Lung (tissue), 13 donors: ENCODE results near the gene DDX3X. TPM values are rescaled to one million over a fixed set of nuclear protein-coding genes. Genes with fewer than 3 reads are reported as not detected.
"Not testable (repeated sequence)": the region's sequence is repeated elsewhere in the genome, so short reads cannot be mapped to it uniquely, and the experiment has no call there.

Source experiments
- ATAC-seq: fragments of 200-7000 bp; cut with Tn5 transposase; one replicate; pipeline ENCODE4 v1.9.1; 2020; ENCODE audit warnings: moderate number of reproducible peaks; ENCODE audit not compliant: insufficient read depth, low FRiP score
- DNase-seq, 3 donors: peaks; one replicate each; pipeline ENCODE4 v3.0.0-alpha.2; 2013 to 2017
- H3K27ac ChIP-seq, 2 donors: one replicate each; pipeline ENCODE4 v1.5.1; 2013; ENCODE audit warnings: mild to moderate bottlenecking in 2 of 2, moderate library complexity in 2 of 2, control low read depth in 1 of 2, inconsistent platforms in 1 of 2, low read depth in 1 of 2, low read length in 1 of 2
- H3K27me3 ChIP-seq, 3 donors: one replicate each; pipeline ENCODE4 v1.5.1; 2013; ENCODE audit warnings: low read length in 2 of 3; ENCODE audit not compliant: control insufficient read depth in 3 of 3, insufficient read depth in 3 of 3
- H3K36me3 ChIP-seq, 4 donors: one replicate each; pipeline ENCODE4 v1.5.1; 2013; ENCODE audit warnings: low read length in 4 of 4, mild to moderate bottlenecking in 1 of 4, moderate library complexity in 1 of 4; ENCODE audit not compliant: control insufficient read depth in 4 of 4, insufficient read depth in 4 of 4
- H3K4me1 ChIP-seq, 5 donors: one replicate each; pipeline ENCODE4 v1.5.1; 2013; ENCODE audit warnings: low read length in 5 of 5, mild to moderate bottlenecking in 2 of 5, moderate library complexity in 1 of 5; ENCODE audit not compliant: control insufficient read depth in 5 of 5, insufficient read depth in 5 of 5
- H3K4me3 ChIP-seq: one replicate; pipeline ENCODE4 v1.5.1; 2013; ENCODE audit warnings: mild to moderate bottlenecking, control low read depth, moderate library complexity
- H3K9ac ChIP-seq, 2 donors: one replicate each; pipeline ENCODE4 v1.5.1; 2013; ENCODE audit warnings: low read length in 2 of 2, control low read depth in 1 of 2; ENCODE audit not compliant: insufficient read depth in 1 of 2
- H3K9me3 ChIP-seq, 4 donors: one replicate each; pipeline ENCODE4 v1.5.1; 2013; ENCODE audit warnings: low read length in 3 of 4, mild to moderate bottlenecking in 1 of 4, moderate library complexity in 1 of 4; ENCODE audit not compliant: control insufficient read depth in 4 of 4, insufficient read depth in 3 of 4
- CTCF ChIP-seq: IDR thresholded peaks from 2 replicates; pipeline ENCODE4 v1.5.1; 2012; ENCODE audit warnings: mild to moderate bottlenecking; ENCODE audit errors: control extremely low read depth, extremely low read depth
- WGBS, 2 donors: extraction: QIAGEN DNeasy Blood & Tissue Kit; methylation state at CpG; one replicate each; pipeline ENCODE4 v1.1.7; 2013; 5-methylcytosine and 5-hydroxymethylcytosine counted together
- polyA plus RNA-seq, 2 donors: library from polyadenylated mRNA; stranded (reverse); fragments of 200-250 nt; gene quantifications; one replicate each; pipeline ENCODE4 v1.2.1, GENCODE V29; 2013
- small RNA-seq: library from RNA; depleted of rRNA; stranded (forward); fragments of <200 nt; gene quantifications from one replicate; pipeline ENCODE3, GENCODE V24; 2014; ENCODE audit warnings: low replicate concordance
- total RNA-seq, 2 donors: library from RNA; depleted of rRNA in 1 of 2; stranded (reverse); fragments of >200 nt in 1 of 2; gene quantifications; one replicate each; pipeline ENCODE4 v1.2.1, GENCODE V29; 2014 to 2021
- donor health status: control.
- donor health status: control.
- donor health status: Bipolar disorder and iron deficiency.
- donor health status: healthy.
- donor health status: DM: yes; HTN: yes; CAD: no.

The DDX3X gene
- total and polyA plus RNA-seq, 4 donors, result 72.2 to 385 (median 176) TPM

- no peak for TF ChIP-seq CTCF
- Histone ChIP-seq H3K9ac (no peak overlapping the region), H3K36me3 (no peaks in the 10 kb centered on the region), H3K9me3 (no peaks in the 10 kb centered on the region), H3K27ac (no peak overlapping the region), H3K27me3 (peaks cover 3 to 24% (median 4%) of the 10 kb centered on the region in 3 donors), H3K4me3 (no peak overlapping the region), H3K4me1 (no peaks in the 10 kb centered on the region)
- WGBS, 2 donors, result 83 to 90% methylated on average over 5 of the region's 5 CpGs
- ATAC-seq (no peak), DNase-seq (no peak)
Measured at GRCh38 chrX:41409006-41409405, 75.0 kb downstream of the DDX3X start.

- not testable (repeated sequence) for H3K27ac ChIP-seq, H3K4me3 ChIP-seq, H3K9me3 ChIP-seq, DNase-seq, ATAC-seq, H3K4me1 ChIP-seq, H3K36me3 ChIP-seq, H3K9ac ChIP-seq
- 90 to 94% methylated on average over 10 of the region's 10 CpGs for WGBS, 2 donors
- H3K27me3 ChIP-seq, result peaks cover 3 to 21% (median 4%) of the 10 kb centered on the region in 3 donors
Measured at GRCh38 chrX:41411222-41411621, 77.3 kb downstream of the DDX3X start.

GRCh38 chrX:41412261-41413081 is 78.5 kb downstream of the DDX3X start:
- ATAC-seq, result no peak

More at GRCh38 chrX:41412261-41413081, 78.5 kb downstream of the DDX3X start:
- Histone ChIP-seq H3K4me1 (no peaks in the 10 kb centered on the region), H3K9me3 (peaks cover 0 to 3% (median 0%) of the 10 kb centered on the region in 4 donors), H3K27ac (no peak overlapping the region), H3K4me3 (no peak overlapping the region), H3K9ac (no peak overlapping the region), H3K36me3 (no peaks in the 10 kb centered on the region), H3K27me3 (peaks cover 3 to 19% (median 4%) of the 10 kb centered on the region in 3 donors)
- TF ChIP-seq CTCF, result no peak
- 54 to 68% methylated on average over 9 of the region's 9 CpGs for WGBS, 2 donors
- DNase-seq, result no peak

Small RNA genes within 50 kb of the gene (small RNA-seq; reads per million reads assigned to genes)
- gene RF00019 (not detected), gene RNA5SP502 (not detected)

Other genes with a start within 250 kb of the DDX3X start
- 100 to 1,000 TPM in 1 of 2 donors, 10 to 100 TPM in 1; 66.9 to 187 TPM for gene USP9X, start 248.7 kb upstream of the DDX3X start, total RNA-seq
- 10 to 100 TPM in 1 of 2 donors, 1 to 10 TPM in 1; 8.5 to 19.0 TPM for gene USP9X, start 248.7 kb upstream of the DDX3X start, polyA plus RNA-seq
- not detected for gene NYX, start 113.2 kb downstream of the DDX3X start, total RNA-seq
- gene NYX, start 113.2 kb downstream of the DDX3X start, polyA plus RNA-seq, result not detected